RPMI8226 (cell line): ENCODE measurements around the gene ENPP5.

Source experiments
- DNase-seq: peaks from one replicate; pipeline ENCODE4 v3.0.0-alpha.2; 2015

ENPP5 gene

GRCh38 chr6:46170357-46171289 is at the start of gene ENPP5:
Gene ENPP5, minus strand, starts transcription at chr6:46170980. Its CDS starts 2,718 bp downstream, at chr6:46168262.
- DNase-seq, result peak; percentile 49

- DNase-seq, result no peak
Observed at GRCh38 chr6:46219661-46220060, 48.9 kb upstream of the ENPP5 start.

- no peak for DNase-seq
Observed at GRCh38 chr6:46218457-46218856, 47.7 kb upstream of the ENPP5 start.

GRCh38 chr6:46217671-46218131 is 46.9 kb upstream of the ENPP5 start:
- DNase-seq, result no peak

GRCh38 chr6:46216879-46217278 is 46.1 kb upstream of the ENPP5 start:
- DNase-seq, result no peak

- no peak for DNase-seq
Observed at GRCh38 chr6:46215777-46216176, 45.0 kb upstream of the ENPP5 start.

- no peak for DNase-seq
Observed at GRCh38 chr6:46215213-46215612, 44.4 kb upstream of the ENPP5 start.

GRCh38 chr6:46211917-46212316 is 41.1 kb upstream of the ENPP5 start:
- no peak for DNase-seq

- DNase-seq, result no peak
Observed at GRCh38 chr6:46210294-46210693, 39.5 kb upstream of the ENPP5 start.

GRCh38 chr6:46208303-46208702 is 37.5 kb upstream of the ENPP5 start:
- DNase-seq, result no peak

- no peak for DNase-seq
Observed at GRCh38 chr6:46207174-46207573, 36.4 kb upstream of the ENPP5 start.

- DNase-seq, result no peak
Observed at GRCh38 chr6:46204880-46205650, 34.3 kb upstream of the ENPP5 start.

GRCh38 chr6:46203391-46204177 is 32.8 kb upstream of the ENPP5 start:
- no peak for DNase-seq

- DNase-seq, result no peak
Observed at GRCh38 chr6:46201702-46202101, 30.9 kb upstream of the ENPP5 start.

- no peak for DNase-seq
Observed at GRCh38 chr6:46199387-46199786, 28.6 kb upstream of the ENPP5 start.

GRCh38 chr6:46191961-46192360 is 21.2 kb upstream of the ENPP5 start:
- no peak for DNase-seq

- DNase-seq, result no peak
Observed at GRCh38 chr6:46190889-46191288, 20.1 kb upstream of the ENPP5 start.

- no peak for DNase-seq
Observed at GRCh38 chr6:46189726-46190125, 18.9 kb upstream of the ENPP5 start.

- no peak for DNase-seq
Observed at GRCh38 chr6:46186583-46186982, 15.8 kb upstream of the ENPP5 start.

GRCh38 chr6:46184114-46184513 is 13.3 kb upstream of the ENPP5 start:
- no peak for DNase-seq

GRCh38 chr6:46175976-46176375 is 5.2 kb upstream of the ENPP5 start:
- DNase-seq, result no peak

GRCh38 chr6:46175446-46175845 is 4.7 kb upstream of the ENPP5 start:
- DNase-seq, result no peak

GRCh38 chr6:46174904-46175303 is 4.1 kb upstream of the ENPP5 start:
- no peak for DNase-seq
